CD14-positive monocyte (primary cell): ENCODE results near the gene HMCN2. TPM values are rescaled to one million over a fixed set of nuclear protein-coding genes. Genes with fewer than 3 reads are reported as not detected.

Experiments used
- DNase-seq, 3 donors: peaks; one replicate each; pipeline ENCODE4 v3.0.0-alpha.2; 2011 to 2022
- H2AFZ ChIP-seq: 2 replicates; pipeline ENCODE4 v1.6.0; 2012; ENCODE audit warnings: mild to moderate bottlenecking, low read depth, low read length, inconsistent platforms; ENCODE audit not compliant: insufficient read depth, poor library complexity, severe bottlenecking
- H3K27ac ChIP-seq, 2 donors: 1 replicate in 1 of 2; 2 replicates in 1 of 2; pipeline ENCODE4 v1.5.1; 2012 to 2013; ENCODE audit warnings: low read length in 2 of 2, control low read depth in 1 of 2, inconsistent platforms in 1 of 2, low read depth in 1 of 2, mild to moderate bottlenecking in 1 of 2
- H3K27me3 ChIP-seq, 2 donors: one replicate each; pipeline versions ENCODE4 v1.6.0 to v1.6.1; 2011 to 2013; ENCODE audit warnings: low read length in 2 of 2; ENCODE audit not compliant: control insufficient read depth in 2 of 2, insufficient read depth in 2 of 2
- H3K36me3 ChIP-seq, 2 donors: replicated peaks in 1 of 2; 1 replicate in 1 of 2; 2 replicates in 1 of 2; pipeline versions ENCODE4 v1.5.1 to v1.6.1; 2012 to 2013; ENCODE audit warnings: low read length in 2 of 2, control low read depth in 1 of 2, inconsistent platforms in 1 of 2, mild to moderate bottlenecking in 1 of 2; ENCODE audit not compliant: insufficient read depth in 2 of 2, control insufficient read depth in 1 of 2
- H3K4me1 ChIP-seq, 2 donors: 1 replicate in 1 of 2; 2 replicates in 1 of 2; pipeline versions ENCODE4 v1.5.1 to v1.6.1; 2012 to 2013; ENCODE audit warnings: low read length in 2 of 2, control low read depth in 1 of 2, inconsistent platforms in 1 of 2, mild to moderate bottlenecking in 1 of 2, moderate library complexity in 1 of 2; ENCODE audit not compliant: insufficient read depth in 2 of 2, control insufficient read depth in 1 of 2
- H3K4me2 ChIP-seq: replicated peaks from 2 replicates; pipeline ENCODE3; 2012; ENCODE audit warnings: low read length, moderate library complexity, mild to moderate bottlenecking; ENCODE audit not compliant: poor library complexity, severe bottlenecking; ENCODE audit errors: extremely low read depth
- H3K4me3 ChIP-seq, 3 experiments: fragments of 200-600 bp in 1 of 3; sonication (generic) in 1 of 3; replicated peaks in 1 of 3; 1 replicate in 2 of 3; 2 replicates in 1 of 3; pipeline ENCODE4 v1.5.1; 2011 to 2013; ENCODE audit warnings: low read length in 3 of 3, mild to moderate bottlenecking in 3 of 3, control low read depth in 2 of 3, low read depth in 2 of 3, inconsistent platforms in 1 of 3, moderate library complexity in 1 of 3
- H3K79me2 ChIP-seq: 2 replicates; pipeline ENCODE4 v1.6.0; 2012; ENCODE audit warnings: mild to moderate bottlenecking, control low read depth, inconsistent platforms, low read length, moderate library complexity; ENCODE audit not compliant: insufficient read depth
- H3K9ac ChIP-seq: 2 replicates; pipeline ENCODE4 v1.6.0; 2017; ENCODE audit warnings: low read length, mild to moderate bottlenecking; ENCODE audit not compliant: insufficient read depth, poor library complexity, severe bottlenecking
- H3K9me3 ChIP-seq, 2 donors: replicated peaks in 1 of 2; 1 replicate in 1 of 2; 2 replicates in 1 of 2; pipeline versions ENCODE4 v1.5.1 to v1.6.1; 2012 to 2013; ENCODE audit warnings: low read length in 2 of 2, control low read depth in 1 of 2; ENCODE audit not compliant: control insufficient read depth in 1 of 2, insufficient read depth in 1 of 2
- H4K20me1 ChIP-seq: 2 replicates; pipeline ENCODE4 v1.6.0; 2012; ENCODE audit warnings: mild to moderate bottlenecking, low read length, control low read depth, moderate library complexity; ENCODE audit not compliant: insufficient read depth
- H3K27ac Mint-ChIP-seq, 7 donors: one replicate each; pipeline ENCODE4 v1.8.0; 2020; ENCODE audit warnings: mild to moderate bottlenecking in 7 of 7, mixed read lengths in 7 of 7, moderate library complexity in 6 of 7, inconsistent platforms in 2 of 7
- H3K27me3 Mint-ChIP-seq, 3 donors: one replicate each; pipeline ENCODE4 v1.8.0; 2021 to 2022; ENCODE audit warnings: low read depth in 3 of 3, mild to moderate bottlenecking in 3 of 3, mixed read lengths in 3 of 3, moderate library complexity in 3 of 3, inconsistent platforms in 1 of 3
- H3K36me3 Mint-ChIP-seq, 2 donors: one replicate each; pipeline ENCODE4 v1.8.0; 2020; ENCODE audit warnings: mixed read lengths in 2 of 2, inconsistent platforms in 1 of 2, mild to moderate bottlenecking in 1 of 2
- H3K4me1 Mint-ChIP-seq: one replicate; pipeline ENCODE4 v1.8.0; 2020; ENCODE audit warnings: mild to moderate bottlenecking, mixed read lengths
- H3K4me3 Mint-ChIP-seq, 2 donors: one replicate each; pipeline ENCODE4 v1.8.0; 2020; ENCODE audit warnings: mild to moderate bottlenecking in 2 of 2, mixed read lengths in 2 of 2, moderate library complexity in 1 of 2
- H3K9me3 Mint-ChIP-seq, 7 donors: one replicate each; pipeline ENCODE4 v1.8.0; 2020 to 2022; ENCODE audit warnings: mixed read lengths in 7 of 7, mild to moderate bottlenecking in 6 of 7, moderate library complexity in 6 of 7, inconsistent platforms in 2 of 7
- WGBS: methylation state at CpG from one replicate; pipeline ENCODE4 v1.1.5; 2013; ENCODE audit warnings: missing lambda C conversion rate; ENCODE audit not compliant: insufficient coverage; 5-methylcytosine and 5-hydroxymethylcytosine counted together
- intact Hi-C, 2 donors: fragments of 100-400 bp; cut with micrococcal nuclease; formaldehyde crosslinking; loops; one replicate each; pipeline versions ENCODE4 v1.15.0 to v1.15.1; 2023
- polyA plus RNA-seq, 3 donors: library from polyadenylated mRNA; depleted of rRNA in 1 of 3; unstranded in 2 of 3; stranded (reverse) in 1 of 3; fragments of 300-500 nt in 2 of 3; fragments of >200 nt in 1 of 3; fragmentation: Illumina TruSeq in 2 of 3; gene quantifications; 1 replicate in 2 of 3; 2 replicates in 1 of 3; pipeline ENCODE4 v1.2.3, GENCODE V29; 2012 to 2021
- TF ChIP-seq, protein P1 (sequence below): fragments of 200-600 bp; IDR thresholded peaks from one replicate; pipeline ENCODE4 v1.8.0; 2022; ENCODE audit warnings: antibody characterized with exemption, mild to moderate bottlenecking

The HMCN2 gene
- polyA plus RNA-seq, 3 donors, result not detected

DNA sequence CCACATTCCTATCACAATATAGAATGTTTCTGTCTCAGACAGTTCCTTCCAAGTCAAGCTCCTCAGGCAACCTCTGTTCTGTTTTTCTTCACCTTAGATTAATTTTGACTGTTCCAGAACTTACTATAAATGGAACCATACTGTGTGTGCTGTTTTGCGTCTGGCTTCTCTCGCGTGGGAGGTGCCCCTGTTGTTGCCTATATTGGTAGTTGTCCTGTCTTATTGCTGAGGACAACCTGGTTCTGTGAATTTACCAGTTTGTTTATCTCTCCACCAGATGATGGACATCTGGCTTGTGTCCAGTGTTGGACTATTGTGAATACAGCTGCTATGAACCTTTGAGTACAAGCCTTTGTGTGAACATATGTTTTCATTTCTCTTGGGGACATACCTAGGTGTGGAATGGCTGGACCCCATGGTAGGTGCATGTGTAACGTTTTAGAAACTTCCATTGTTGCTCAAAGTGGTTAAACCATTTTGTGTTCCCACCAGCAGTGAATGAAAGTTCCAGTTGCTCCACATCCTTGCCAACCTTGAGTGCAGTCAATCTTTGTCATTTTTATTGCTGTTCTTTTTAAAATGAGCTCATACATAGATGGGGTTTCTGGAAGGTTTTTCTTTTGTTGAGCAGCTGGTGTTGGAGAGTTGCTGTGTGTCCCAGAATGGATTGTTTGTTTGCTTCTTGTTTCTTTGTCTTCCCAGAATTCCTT, 18.1 kb downstream of the HMCN2 start:
- Histone ChIP-seq H4K20me1 (no peaks in the 10 kb centered on the region), H3K4me1 (no peaks in the 10 kb centered on the region), H3K36me3 (no peaks in the 10 kb centered on the region), H3K27me3 (no peaks in the 10 kb centered on the region), H3K27ac (no peak overlapping the region), H3K9ac (no peak overlapping the region), H3K9me3 (no peaks in the 10 kb centered on the region), H2AFZ (no peak overlapping the region), H3K79me2 (no peaks in the 10 kb centered on the region), H3K4me3 (no peak overlapping the region), H3K4me2 (no peak overlapping the region)
- no peak overlapping the region for H3K27ac Mint-ChIP-seq
- no peak overlapping the region for H3K4me3 Mint-ChIP-seq
- no CpG with 5 or more reads among the region's 4 CpGs for WGBS
- intact Hi-C loops, result no loop called here
- peaks cover 4 to 21% (median 9%) of the 10 kb centered on the region in 3 donors for H3K27me3 Mint-ChIP-seq
- no peaks in the 10 kb centered on the region for H3K4me1 Mint-ChIP-seq
- no peaks in the 10 kb centered on the region for H3K9me3 Mint-ChIP-seq
- no peak for DNase-seq
- H3K36me3 Mint-ChIP-seq, result no peaks in the 10 kb centered on the region
- TF ChIP-seq, protein P1, sequence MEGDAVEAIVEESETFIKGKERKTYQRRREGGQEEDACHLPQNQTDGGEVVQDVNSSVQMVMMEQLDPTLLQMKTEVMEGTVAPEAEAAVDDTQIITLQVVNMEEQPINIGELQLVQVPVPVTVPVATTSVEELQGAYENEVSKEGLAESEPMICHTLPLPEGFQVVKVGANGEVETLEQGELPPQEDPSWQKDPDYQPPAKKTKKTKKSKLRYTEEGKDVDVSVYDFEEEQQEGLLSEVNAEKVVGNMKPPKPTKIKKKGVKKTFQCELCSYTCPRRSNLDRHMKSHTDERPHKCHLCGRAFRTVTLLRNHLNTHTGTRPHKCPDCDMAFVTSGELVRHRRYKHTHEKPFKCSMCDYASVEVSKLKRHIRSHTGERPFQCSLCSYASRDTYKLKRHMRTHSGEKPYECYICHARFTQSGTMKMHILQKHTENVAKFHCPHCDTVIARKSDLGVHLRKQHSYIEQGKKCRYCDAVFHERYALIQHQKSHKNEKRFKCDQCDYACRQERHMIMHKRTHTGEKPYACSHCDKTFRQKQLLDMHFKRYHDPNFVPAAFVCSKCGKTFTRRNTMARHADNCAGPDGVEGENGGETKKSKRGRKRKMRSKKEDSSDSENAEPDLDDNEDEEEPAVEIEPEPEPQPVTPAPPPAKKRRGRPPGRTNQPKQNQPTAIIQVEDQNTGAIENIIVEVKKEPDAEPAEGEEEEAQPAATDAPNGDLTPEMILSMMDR, result no peak

DNA sequence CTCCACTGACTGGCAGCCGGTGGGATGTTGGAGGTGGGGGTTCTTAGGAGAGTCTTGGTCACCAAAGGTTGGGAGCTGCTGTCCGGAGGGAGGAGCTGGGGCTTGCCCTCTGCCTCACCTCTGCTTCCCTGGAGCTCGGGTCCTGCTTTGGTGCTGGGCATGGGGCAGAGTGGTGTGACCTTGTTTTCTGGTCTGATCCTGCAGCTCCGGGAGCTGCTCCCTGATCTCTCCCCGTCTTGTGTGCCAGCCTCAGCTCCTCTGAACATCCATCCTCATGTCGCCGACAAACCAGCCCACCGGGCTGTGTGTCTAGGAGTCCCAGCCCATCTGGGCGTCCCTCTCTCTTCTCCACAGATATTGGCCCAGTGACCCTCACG, 18.7 kb downstream of the HMCN2 start:
- H3K79me2 ChIP-seq, result no peaks in the 10 kb centered on the region
- no peak for DNase-seq
- Mint-ChIP-seq H3K27me3 (peaks cover 5 to 22% (median 10%) of the 10 kb centered on the region in 3 donors), H3K27ac (no peak overlapping the region), H3K9me3 (no peaks in the 10 kb centered on the region), H3K4me3 (no peak overlapping the region), H3K36me3 (no peaks in the 10 kb centered on the region), H3K4me1 (no peaks in the 10 kb centered on the region)
- no peaks in the 10 kb centered on the region for H3K4me1 ChIP-seq
- no peak overlapping the region for H3K27ac ChIP-seq
- no peak overlapping the region for H3K9ac ChIP-seq
- no peaks in the 10 kb centered on the region for H3K9me3 ChIP-seq
- H3K4me2 ChIP-seq, result no peak overlapping the region
- H3K36me3 ChIP-seq, result no peaks in the 10 kb centered on the region
- no peak overlapping the region for H2AFZ ChIP-seq
- H3K27me3 ChIP-seq, result no peaks in the 10 kb centered on the region
- no peaks in the 10 kb centered on the region for H4K20me1 ChIP-seq
- TF ChIP-seq, protein P1, result no peak
- no peak overlapping the region for H3K4me3 ChIP-seq
- 82% methylated on average over 7 of the region's 10 CpGs for WGBS
- intact Hi-C loops, result no loop called here
